Neutrophil (primary cell): Measurements from ENCODE around the gene NEUROG2.
"Not testable (repeated sequence)": the region's sequence is repeated elsewhere in the genome, so short reads cannot be mapped to it uniquely, and the experiment has no call there.

ENCODE experiments used
- H3K27ac ChIP-seq: fragments of 200-600 bp; sonication (generic); 2 replicates; pipeline ENCODE4 v1.5.1; 2016; ENCODE audit warnings: mild to moderate bottlenecking, moderate library complexity
- H3K27me3 ChIP-seq: fragments of 200-600 bp; sonication (generic); 2 replicates; pipeline ENCODE4 v1.6.0; 2016; ENCODE audit warnings: mild to moderate bottlenecking
- H3K36me3 ChIP-seq: fragments of 200-600 bp; sonication (generic); 2 replicates; pipeline ENCODE4 v1.5.1; 2017
- H3K4me1 ChIP-seq, 2 experiments: fragments of 200-600 bp in 1 of 2; sonication (generic) in 1 of 2; 1 replicate in 1 of 2; 2 replicates in 1 of 2; pipeline versions ENCODE4 v1.5.1 to v1.6.1; 2013 to 2016; ENCODE audit warnings: low read depth in 1 of 2, low read length in 1 of 2, mild to moderate bottlenecking in 1 of 2, moderate library complexity in 1 of 2; ENCODE audit not compliant: control insufficient read depth in 1 of 2, insufficient read depth in 1 of 2
- H3K4me3 ChIP-seq, 2 experiments: fragments of 200-600 bp in 1 of 2; sonication (generic) in 1 of 2; 1 replicate in 1 of 2; 2 replicates in 1 of 2; pipeline ENCODE4 v1.5.1; 2013 to 2016; ENCODE audit warnings: low read depth in 1 of 2, low read length in 1 of 2, mild to moderate bottlenecking in 1 of 2, moderate library complexity in 1 of 2
- H3K9me3 ChIP-seq: fragments of 200-600 bp; sonication (generic); 2 replicates; pipeline ENCODE4 v1.5.1; 2016
- TF ChIP-seq, protein P1 (sequence below): fragments of 200-600 bp; sonication (generic); IDR thresholded peaks from 2 replicates; pipeline ENCODE4 v1.5.1; 2016; ENCODE audit warnings: antibody characterized with exemption

NEUROG2 gene

DNA sequence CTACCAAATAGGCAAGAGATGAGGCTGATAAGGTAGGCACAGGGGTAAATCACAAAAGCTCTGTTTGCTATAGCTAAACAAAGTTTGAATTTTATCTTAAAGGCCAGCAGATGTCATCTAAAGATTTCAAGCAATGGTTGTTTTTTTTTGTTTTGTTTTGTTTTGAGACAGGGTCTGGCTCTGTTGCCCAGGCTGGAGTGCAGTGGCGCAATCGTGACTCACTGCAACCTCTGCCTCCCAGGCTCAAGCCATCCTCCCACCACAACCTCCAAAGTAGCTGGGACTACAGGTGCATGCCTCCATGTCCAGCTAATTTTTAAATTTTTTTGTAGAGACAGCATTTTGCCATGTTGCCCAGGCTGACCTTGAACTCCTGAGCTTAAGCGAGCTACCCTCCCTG lies 43.1 kb upstream of the NEUROG2 start:
- H3K27me3 ChIP-seq = no peaks in the 10 kb centered on the region
- no peak overlapping the region for H3K4me3 ChIP-seq
- no peaks in the 10 kb centered on the region for H3K9me3 ChIP-seq
- no peak overlapping the region for H3K27ac ChIP-seq
- peaks cover 3 to 6% of the 10 kb centered on the region in 2 experiments for H3K4me1 ChIP-seq
- H3K36me3 ChIP-seq = no peaks in the 10 kb centered on the region
- TF ChIP-seq, protein P1, sequence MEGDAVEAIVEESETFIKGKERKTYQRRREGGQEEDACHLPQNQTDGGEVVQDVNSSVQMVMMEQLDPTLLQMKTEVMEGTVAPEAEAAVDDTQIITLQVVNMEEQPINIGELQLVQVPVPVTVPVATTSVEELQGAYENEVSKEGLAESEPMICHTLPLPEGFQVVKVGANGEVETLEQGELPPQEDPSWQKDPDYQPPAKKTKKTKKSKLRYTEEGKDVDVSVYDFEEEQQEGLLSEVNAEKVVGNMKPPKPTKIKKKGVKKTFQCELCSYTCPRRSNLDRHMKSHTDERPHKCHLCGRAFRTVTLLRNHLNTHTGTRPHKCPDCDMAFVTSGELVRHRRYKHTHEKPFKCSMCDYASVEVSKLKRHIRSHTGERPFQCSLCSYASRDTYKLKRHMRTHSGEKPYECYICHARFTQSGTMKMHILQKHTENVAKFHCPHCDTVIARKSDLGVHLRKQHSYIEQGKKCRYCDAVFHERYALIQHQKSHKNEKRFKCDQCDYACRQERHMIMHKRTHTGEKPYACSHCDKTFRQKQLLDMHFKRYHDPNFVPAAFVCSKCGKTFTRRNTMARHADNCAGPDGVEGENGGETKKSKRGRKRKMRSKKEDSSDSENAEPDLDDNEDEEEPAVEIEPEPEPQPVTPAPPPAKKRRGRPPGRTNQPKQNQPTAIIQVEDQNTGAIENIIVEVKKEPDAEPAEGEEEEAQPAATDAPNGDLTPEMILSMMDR = no peak

DNA sequence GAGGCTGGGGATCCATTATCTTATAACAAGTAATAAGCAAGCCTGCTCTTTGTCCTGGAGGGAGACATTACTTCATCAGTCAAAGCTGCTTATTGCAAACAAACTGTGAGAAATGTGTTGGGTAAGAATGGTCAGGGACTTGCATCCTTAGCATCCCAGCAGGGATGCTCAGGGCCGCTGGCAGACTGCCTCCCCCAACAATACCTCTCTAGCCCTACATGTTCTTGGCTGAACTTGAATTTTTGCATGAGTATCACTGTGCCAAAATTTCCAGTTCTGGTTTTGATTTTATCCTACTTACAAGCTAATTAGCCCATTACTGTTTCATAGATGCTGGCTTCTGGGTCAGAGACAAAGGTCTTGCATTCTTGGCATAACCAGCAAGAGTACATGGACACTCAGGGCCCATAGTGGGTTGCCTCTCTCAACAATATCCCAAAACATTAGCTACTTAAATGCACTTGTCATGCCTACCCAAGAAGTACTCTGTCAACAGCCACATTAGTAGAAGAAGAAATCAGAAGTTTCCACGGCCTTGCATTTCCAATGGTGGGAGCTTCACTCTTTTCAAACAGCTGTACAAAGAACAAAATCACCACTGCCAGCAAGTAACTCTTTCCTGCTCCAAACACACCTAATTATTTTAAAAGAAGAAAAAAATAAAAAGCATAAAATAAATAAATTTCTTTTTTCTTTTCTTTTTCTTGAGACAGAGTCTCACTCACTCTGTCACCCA lies 41.9 kb upstream of the NEUROG2 start:
- no peaks in the 10 kb centered on the region for H3K36me3 ChIP-seq
- no peak overlapping the region for H3K27ac ChIP-seq
- H3K4me1 ChIP-seq = peaks cover 3 to 6% of the 10 kb centered on the region in 2 experiments
- H3K9me3 ChIP-seq = no peaks in the 10 kb centered on the region
- H3K27me3 ChIP-seq = no peaks in the 10 kb centered on the region
- H3K4me3 ChIP-seq = no peak overlapping the region
- TF ChIP-seq, protein P1 = no peak

DNA sequence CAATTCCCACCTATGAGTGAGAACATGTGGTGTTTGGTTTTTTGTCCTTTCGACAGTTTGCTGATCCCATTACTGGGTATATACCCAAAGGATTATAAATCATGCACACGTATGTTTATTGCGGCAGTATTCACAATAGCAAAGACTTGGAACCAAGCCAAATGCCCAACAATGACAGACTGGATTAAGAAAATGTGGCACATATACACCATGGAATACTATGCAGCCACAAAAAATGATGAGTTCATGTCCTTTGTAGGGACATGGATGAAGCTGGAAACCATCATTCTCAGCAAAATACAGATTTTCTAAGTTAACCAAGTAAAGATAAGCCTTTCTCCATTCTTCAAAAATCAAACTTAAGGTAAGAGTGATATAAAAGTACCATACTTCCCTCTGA lies 38.3 kb upstream of the NEUROG2 start:
- not testable (repeated sequence) for H3K4me1 ChIP-seq, H3K27me3 ChIP-seq, H3K9me3 ChIP-seq, H3K27ac ChIP-seq, H3K36me3 ChIP-seq, H3K4me3 ChIP-seq

DNA sequence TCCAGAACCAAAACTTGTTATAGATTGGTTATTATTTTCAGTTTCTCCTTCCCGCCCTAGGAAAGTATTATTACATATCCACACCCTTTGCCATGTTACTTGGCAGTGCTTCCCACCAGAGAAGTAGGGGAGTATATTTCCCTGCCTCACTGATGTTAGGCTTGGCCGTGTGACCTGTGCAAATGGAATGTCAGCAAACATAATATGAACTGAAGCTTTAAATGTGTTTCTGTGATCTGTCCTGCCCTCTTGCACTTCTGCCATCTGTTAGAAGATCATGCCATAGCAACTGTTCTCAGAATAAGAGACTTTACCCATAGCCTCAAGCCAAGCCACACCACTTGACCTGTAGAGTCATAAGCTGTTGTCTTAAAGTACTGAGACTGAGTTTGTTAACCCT lies 36.7 kb upstream of the NEUROG2 start:
- no peak overlapping the region for H3K27ac ChIP-seq

DNA sequence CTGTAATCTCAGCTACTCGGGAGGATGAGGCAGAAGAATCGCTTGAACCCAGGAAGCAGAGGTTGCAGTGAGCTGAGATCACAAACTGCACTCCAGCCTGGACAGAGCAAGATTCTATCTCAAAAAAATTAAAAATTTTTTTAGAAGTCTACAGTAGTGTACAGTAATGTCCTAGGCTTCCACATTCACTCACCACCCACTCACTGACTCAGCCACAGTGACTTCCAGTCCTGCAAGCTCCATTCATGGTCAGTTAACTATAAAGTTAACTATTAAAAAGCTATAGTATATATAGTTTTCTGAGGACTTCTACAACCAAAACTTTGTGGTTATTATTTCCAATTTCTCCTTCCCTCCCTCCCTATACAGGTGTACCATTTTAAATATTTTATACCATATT lies 34.7 kb upstream of the NEUROG2 start:
- TF ChIP-seq, protein P1 = no peak
- H3K4me1 ChIP-seq = peaks cover 7 to 8% of the 10 kb centered on the region in 2 experiments
- no peaks in the 10 kb centered on the region for H3K36me3 ChIP-seq
- no peaks in the 10 kb centered on the region for H3K9me3 ChIP-seq
- H3K27ac ChIP-seq = no peak overlapping the region
- no peak overlapping the region for H3K4me3 ChIP-seq
- no peaks in the 10 kb centered on the region for H3K27me3 ChIP-seq

More for the DNA sequence above, 36.7 kb upstream of the NEUROG2 start:
- no peak overlapping the region for H3K4me3 ChIP-seq
- TF ChIP-seq, protein P1 = no peak
- no peaks in the 10 kb centered on the region for H3K36me3 ChIP-seq
- no peaks in the 10 kb centered on the region for H3K4me1 ChIP-seq
- no peaks in the 10 kb centered on the region for H3K27me3 ChIP-seq
- no peaks in the 10 kb centered on the region for H3K9me3 ChIP-seq

DNA sequence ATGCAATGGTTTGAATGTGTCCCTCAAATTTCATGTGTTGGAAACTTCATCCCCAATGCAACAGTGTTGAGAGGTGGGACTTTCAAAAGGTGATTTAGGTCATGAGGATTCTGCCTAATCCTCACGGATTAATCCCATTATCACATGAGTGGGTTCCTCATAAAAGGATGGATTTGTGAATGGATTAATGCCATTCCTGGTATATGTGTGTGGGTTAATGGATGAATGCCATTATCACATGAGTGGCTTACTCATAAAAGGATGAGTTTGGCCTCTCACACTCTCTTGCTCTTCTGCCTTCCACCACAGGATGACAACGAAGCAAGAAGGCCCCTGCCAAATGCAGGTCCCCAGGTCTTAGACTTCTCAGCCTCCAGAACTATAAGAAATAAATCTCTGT lies 30.5 kb upstream of the NEUROG2 start:
- Histone ChIP-seq H3K27ac (no peak overlapping the region), H3K4me1 (peaks cover 11 to 14% of the 10 kb centered on the region in 2 experiments), H3K27me3 (no peaks in the 10 kb centered on the region), H3K9me3 (no peaks in the 10 kb centered on the region), H3K4me3 (no peak overlapping the region), H3K36me3 (no peaks in the 10 kb centered on the region)
- TF ChIP-seq, protein P1 = no peak
